ES-I3 (cell line): ENCODE measurements around the gene FREM2.

Source experiments
- H3K36me3 ChIP-seq: 2 replicates; pipeline ENCODE4 v1.6.1; 2013; ENCODE audit warnings: mild to moderate bottlenecking, low read length, control low read depth, moderate library complexity; ENCODE audit not compliant: insufficient read depth
- H3K4me1 ChIP-seq: 2 replicates; pipeline ENCODE4 v1.6.1; 2013; ENCODE audit warnings: mild to moderate bottlenecking, control low read depth, low read length; ENCODE audit not compliant: insufficient read depth
- H3K9ac ChIP-seq: 2 replicates; pipeline ENCODE4 v1.6.1; 2013; ENCODE audit warnings: low read depth, mild to moderate bottlenecking, low read length, moderate library complexity
- H3K9me3 ChIP-seq: 2 replicates; pipeline ENCODE4 v1.6.1; 2013; ENCODE audit warnings: mild to moderate bottlenecking, low read length, moderate library complexity; ENCODE audit not compliant: control insufficient read depth, insufficient read depth

FREM2 gene

GRCh38 chr13:38804061-38804460 is 117.2 kb downstream of the FREM2 start:
- Histone ChIP-seq H3K9ac (no peak overlapping the region), H3K9me3 (no peaks in the 10 kb centered on the region; the same call in 1 of the 2 replicates), H3K36me3 (no peaks in the 10 kb centered on the region), H3K4me1 (peaks cover 24% of the 10 kb centered on the region)

- no peaks in the 10 kb centered on the region for H3K36me3 ChIP-seq
- no peak overlapping the region for H3K9ac ChIP-seq
- H3K4me1 ChIP-seq: peaks cover 24% of the 10 kb centered on the region
- peaks cover 3% of the 10 kb centered on the region; the same call in 1 of the 2 replicates for H3K9me3 ChIP-seq
These were observed 117.7 kb downstream of the FREM2 start for GRCh38 chr13:38804536-38804935.

GRCh38 chr13:38814331-38814730 is 127.5 kb downstream of the FREM2 start:
- H3K4me1 ChIP-seq: no peaks in the 10 kb centered on the region
- H3K9ac ChIP-seq: no peak overlapping the region
- no peaks in the 10 kb centered on the region for H3K36me3 ChIP-seq
- H3K9me3 ChIP-seq: peaks cover 5% of the 10 kb centered on the region; the same call in 1 of the 2 replicates

- no peaks in the 10 kb centered on the region for H3K9me3 ChIP-seq
- no peak overlapping the region for H3K9ac ChIP-seq
- H3K4me1 ChIP-seq: peaks cover 8% of the 10 kb centered on the region
- H3K36me3 ChIP-seq: no peaks in the 10 kb centered on the region
These were observed 132.2 kb downstream of the FREM2 start for GRCh38 chr13:38819053-38819452.

GRCh38 chr13:38819596-38819995 is 132.7 kb downstream of the FREM2 start:
- Histone ChIP-seq H3K4me1 (peaks cover 8% of the 10 kb centered on the region), H3K36me3 (no peaks in the 10 kb centered on the region), H3K9ac (no peak overlapping the region), H3K9me3 (no peaks in the 10 kb centered on the region)

- Histone ChIP-seq H3K36me3 (no peaks in the 10 kb centered on the region), H3K9me3 (no peaks in the 10 kb centered on the region), H3K9ac (no peak overlapping the region), H3K4me1 (peaks cover 15% of the 10 kb centered on the region)
These were observed 135.1 kb downstream of the FREM2 start for GRCh38 chr13:38821770-38822551.

GRCh38 chr13:38824342-38824741 is 137.5 kb downstream of the FREM2 start:
- Histone ChIP-seq H3K36me3 (no peaks in the 10 kb centered on the region), H3K4me1 (peaks cover 15% of the 10 kb centered on the region), H3K9ac (no peak overlapping the region), H3K9me3 (no peaks in the 10 kb centered on the region)

- Histone ChIP-seq H3K36me3 (no peaks in the 10 kb centered on the region), H3K9me3 (no peaks in the 10 kb centered on the region), H3K4me1 (peaks cover 15% of the 10 kb centered on the region), H3K9ac (no peak overlapping the region)
These were observed 139.4 kb downstream of the FREM2 start for GRCh38 chr13:38826182-38826813.

- H3K36me3 ChIP-seq: no peaks in the 10 kb centered on the region
- no peak overlapping the region for H3K9ac ChIP-seq
- no peaks in the 10 kb centered on the region for H3K9me3 ChIP-seq
- H3K4me1 ChIP-seq: peaks cover 8% of the 10 kb centered on the region
These were observed 143.7 kb downstream of the FREM2 start for GRCh38 chr13:38830442-38831045.

GRCh38 chr13:38844581-38844980 is 157.7 kb downstream of the FREM2 start:
- no peaks in the 10 kb centered on the region for H3K4me1 ChIP-seq
- H3K36me3 ChIP-seq: no peaks in the 10 kb centered on the region; the same call in 1 of the 2 replicates
- no peaks in the 10 kb centered on the region for H3K9me3 ChIP-seq
- no peak overlapping the region for H3K9ac ChIP-seq

GRCh38 chr13:38848360-38848759 is 161.5 kb downstream of the FREM2 start:
- no peaks in the 10 kb centered on the region; the same call in 1 of the 2 replicates for H3K36me3 ChIP-seq
- H3K4me1 ChIP-seq: no peaks in the 10 kb centered on the region

GRCh38 chr13:38849315-38849714 is 162.4 kb downstream of the FREM2 start:
- no peaks in the 10 kb centered on the region for H3K9me3 ChIP-seq
- no peaks in the 10 kb centered on the region; the same call in 1 of the 2 replicates for H3K36me3 ChIP-seq
- H3K4me1 ChIP-seq: no peaks in the 10 kb centered on the region
- no peak overlapping the region for H3K9ac ChIP-seq

More at GRCh38 chr13:38848360-38848759, 161.5 kb downstream of the FREM2 start:
- Histone ChIP-seq H3K9ac (no peak overlapping the region), H3K9me3 (no peaks in the 10 kb centered on the region)

- no peaks in the 10 kb centered on the region; the same call in 1 of the 2 replicates for H3K36me3 ChIP-seq
- H3K9me3 ChIP-seq: no peaks in the 10 kb centered on the region
- H3K9ac ChIP-seq: no peak overlapping the region
- H3K4me1 ChIP-seq: no peaks in the 10 kb centered on the region
These were observed 164.2 kb downstream of the FREM2 start for GRCh38 chr13:38850868-38851626.

GRCh38 chr13:38854226-38854625 is 167.3 kb downstream of the FREM2 start:
- H3K36me3 ChIP-seq: no peaks in the 10 kb centered on the region; the same call in 1 of the 2 replicates
- no peak overlapping the region for H3K9ac ChIP-seq
- no peaks in the 10 kb centered on the region for H3K9me3 ChIP-seq
- no peaks in the 10 kb centered on the region for H3K4me1 ChIP-seq
